ENCODE results near the gene CYTH4. TPM values are rescaled to one million over a fixed set of nuclear protein-coding genes. Genes with fewer than 3 reads are reported as not detected.

CYTH4 gene
- polyA plus RNA-seq, 1 donor (not counting 4 experiments of a cell fraction or from before 2014, with no cell fraction given), result 0.05 TPM

- FAIRE-seq (peak; percentile 36), DNase-seq (ENCODE audit: low read depth, low spot score) (no peak)
- dilution Hi-C loops (cut with MboI; ENCODE audit: extremely low pct_ligation_motif_present, low sequenced_read_pairs), result no loop called here
- H4K20me1 ChIP-seq (ENCODE audit: control insufficient read depth, extremely low read depth, insufficient read depth, low read length), result no peaks in the 10 kb centered on the region
- TF ChIP-seq EZH2 (IDR thresholded peaks at IDR 0.05; ENCODE audit: low read length) (no peak), CTCF (optimal IDR thresholded peaks at IDR 0.05 in 1 of 3, IDR thresholded peaks at IDR 0.05 in 1 of 3, conservative IDR thresholded peaks at IDR 0.05 in 1 of 3; ENCODE audit: extremely low read depth in 1 of 3, insufficient read depth in 2 of 3, low read length in 3 of 3) (no peak)
- H2AFZ ChIP-seq (ENCODE audit: control insufficient read depth, low read length), result no peak overlapping the region
- no peaks in the 10 kb centered on the region for H3K9me1 ChIP-seq (ENCODE audit: control insufficient read depth, extremely low read depth, insufficient read depth, low read length)
- H3K79me2 ChIP-seq (ENCODE audit: control insufficient read depth, insufficient read depth, low read length), result no peaks in the 10 kb centered on the region
- H3K36me3 ChIP-seq (ENCODE audit: control insufficient read depth in 2 of 2, extremely low read depth in 1 of 2, insufficient read depth in 2 of 2, low read length in 2 of 2), result no peaks in the 10 kb centered on the region
- no peaks in the 10 kb centered on the region for H3K9me3 ChIP-seq (ENCODE audit: control insufficient read depth, low read depth, low read length)
- H3K9ac ChIP-seq (ENCODE audit: control insufficient read depth, extremely low read depth, insufficient read depth, low read length), result no peak overlapping the region
- H3K27ac ChIP-seq (ENCODE audit: control insufficient read depth, insufficient read depth, low read length), result no peak overlapping the region
- no peak overlapping the region for H3K4me2 ChIP-seq (ENCODE audit: control insufficient read depth, extremely low read depth, insufficient read depth, low read depth, low read length)
- H3K4me1 ChIP-seq (ENCODE audit: control insufficient read depth, extremely low read depth, insufficient read depth, low read length), result peaks cover 36% of the 10 kb centered on the region
- no peak overlapping the region for H3K4me3 ChIP-seq (ENCODE audit: control insufficient read depth in 2 of 3, extremely low read depth in 1 of 3, insufficient read depth in 2 of 3, low read depth in 1 of 3, low read length in 3 of 3)
- H3K27me3 ChIP-seq (ENCODE audit: control insufficient read depth, extremely low read depth, insufficient read depth, low read length), result no peaks in the 10 kb centered on the region
Measured at GRCh38 chr22:37320726-37321677, 38.7 kb downstream of the CYTH4 start.

GRCh38 chr22:37324340-37325038 is 42.2 kb downstream of the CYTH4 start:
- no peaks in the 10 kb centered on the region for H3K36me3 ChIP-seq (ENCODE audit: control insufficient read depth in 2 of 2, extremely low read depth in 1 of 2, insufficient read depth in 2 of 2, low read length in 2 of 2)
- no peak overlapping the region for H3K27ac ChIP-seq (ENCODE audit: control insufficient read depth, insufficient read depth, low read length)
- DNase-seq (ENCODE audit: low read depth, low spot score), result no peak
- no peak overlapping the region for H3K4me3 ChIP-seq (ENCODE audit: control insufficient read depth in 2 of 3, extremely low read depth in 1 of 3, insufficient read depth in 2 of 3, low read depth in 1 of 3, low read length in 3 of 3)
- H3K27me3 ChIP-seq (ENCODE audit: control insufficient read depth, extremely low read depth, insufficient read depth, low read length), result no peaks in the 10 kb centered on the region
- H3K9ac ChIP-seq (ENCODE audit: control insufficient read depth, extremely low read depth, insufficient read depth, low read length), result peak overlapping the region; percentile 22
- H2AFZ ChIP-seq (ENCODE audit: control insufficient read depth, low read length), result peak overlapping the region; percentile 19
- H3K9me1 ChIP-seq (ENCODE audit: control insufficient read depth, extremely low read depth, insufficient read depth, low read length), result no peaks in the 10 kb centered on the region
- H3K4me2 ChIP-seq (ENCODE audit: control insufficient read depth, extremely low read depth, insufficient read depth, low read depth, low read length), result no peak overlapping the region
- dilution Hi-C loops (cut with MboI; ENCODE audit: extremely low pct_ligation_motif_present, low sequenced_read_pairs), result no loop called here
- no peak for TF ChIP-seq CTCF (optimal IDR thresholded peaks at IDR 0.05 in 1 of 3, IDR thresholded peaks at IDR 0.05 in 1 of 3, conservative IDR thresholded peaks at IDR 0.05 in 1 of 3; ENCODE audit: extremely low read depth in 1 of 3, insufficient read depth in 2 of 3, low read length in 3 of 3)
- no peak for TF ChIP-seq EZH2 (IDR thresholded peaks at IDR 0.05; ENCODE audit: low read length)
- H4K20me1 ChIP-seq (ENCODE audit: control insufficient read depth, extremely low read depth, insufficient read depth, low read length), result no peaks in the 10 kb centered on the region
- FAIRE-seq, result no peak
- no peaks in the 10 kb centered on the region for H3K9me3 ChIP-seq (ENCODE audit: control insufficient read depth, low read depth, low read length)
- peaks cover 38% of the 10 kb centered on the region for H3K4me1 ChIP-seq (ENCODE audit: control insufficient read depth, extremely low read depth, insufficient read depth, low read length)
- no peaks in the 10 kb centered on the region for H3K79me2 ChIP-seq (ENCODE audit: control insufficient read depth, insufficient read depth, low read length)
